ENCODE measurements around the gene MPI.

Gene MPI

DNA sequence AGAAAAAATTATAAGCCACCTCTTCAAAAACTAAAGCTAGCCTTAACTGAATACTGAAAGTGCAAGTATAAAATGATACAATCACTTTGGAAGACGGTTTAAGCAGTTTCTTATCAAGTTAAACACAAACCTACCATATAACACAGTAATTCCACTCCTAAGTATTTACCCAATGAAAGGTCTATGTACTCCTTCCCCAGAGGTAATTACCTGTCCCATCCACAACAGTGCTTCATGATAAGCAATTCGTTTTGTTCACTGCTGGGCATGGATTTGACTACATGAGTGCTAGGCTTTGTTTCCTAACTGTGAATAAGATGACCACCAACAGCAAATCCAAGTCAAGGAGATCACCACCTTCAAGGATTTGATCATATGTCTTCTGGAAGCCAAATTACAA lies 43.7 kb downstream of the MPI start:
- TF ChIP-seq REST (IDR thresholded peaks at IDR 0.05; ENCODE audit: insufficient read depth in 1 of 2, low read depth in 2 of 2, low read length in 2 of 2) = no peak
- no peak for TF ChIP-seq POLR2AphosphoS5 (IDR thresholded peaks at IDR 0.05; ENCODE audit: low read depth, low read length)
- TF ChIP-seq FOXP2 (optimal IDR thresholded peaks at IDR 0.05; ENCODE audit: borderline replicate concordance, extremely low read depth, extremely low read length, insufficient read depth) = no peak
- TF ChIP-seq SIN3A (IDR thresholded peaks at IDR 0.05; ENCODE audit: borderline replicate concordance, insufficient read depth, low read length) = no peak
- no peak for TF ChIP-seq TAF1 (IDR thresholded peaks at IDR 0.05; ENCODE audit: borderline replicate concordance, insufficient read depth, low read length)

- TF ChIP-seq FOXP2 (optimal IDR thresholded peaks at IDR 0.05; ENCODE audit: borderline replicate concordance, extremely low read depth, extremely low read length, insufficient read depth) = no peak
- TF ChIP-seq REST (IDR thresholded peaks at IDR 0.05; ENCODE audit: insufficient read depth in 1 of 2, low read depth in 2 of 2, low read length in 2 of 2) = no peak
- no peak for TF ChIP-seq TAF1 (IDR thresholded peaks at IDR 0.05; ENCODE audit: borderline replicate concordance, insufficient read depth, low read length)
- no peak for TF ChIP-seq POLR2AphosphoS5 (IDR thresholded peaks at IDR 0.05; ENCODE audit: low read depth, low read length)
- no peak for TF ChIP-seq SIN3A (IDR thresholded peaks at IDR 0.05; ENCODE audit: borderline replicate concordance, insufficient read depth, low read length)
Observed at GRCh38 chr15:74937272-74937589, 47.4 kb downstream of the MPI start.

DNA sequence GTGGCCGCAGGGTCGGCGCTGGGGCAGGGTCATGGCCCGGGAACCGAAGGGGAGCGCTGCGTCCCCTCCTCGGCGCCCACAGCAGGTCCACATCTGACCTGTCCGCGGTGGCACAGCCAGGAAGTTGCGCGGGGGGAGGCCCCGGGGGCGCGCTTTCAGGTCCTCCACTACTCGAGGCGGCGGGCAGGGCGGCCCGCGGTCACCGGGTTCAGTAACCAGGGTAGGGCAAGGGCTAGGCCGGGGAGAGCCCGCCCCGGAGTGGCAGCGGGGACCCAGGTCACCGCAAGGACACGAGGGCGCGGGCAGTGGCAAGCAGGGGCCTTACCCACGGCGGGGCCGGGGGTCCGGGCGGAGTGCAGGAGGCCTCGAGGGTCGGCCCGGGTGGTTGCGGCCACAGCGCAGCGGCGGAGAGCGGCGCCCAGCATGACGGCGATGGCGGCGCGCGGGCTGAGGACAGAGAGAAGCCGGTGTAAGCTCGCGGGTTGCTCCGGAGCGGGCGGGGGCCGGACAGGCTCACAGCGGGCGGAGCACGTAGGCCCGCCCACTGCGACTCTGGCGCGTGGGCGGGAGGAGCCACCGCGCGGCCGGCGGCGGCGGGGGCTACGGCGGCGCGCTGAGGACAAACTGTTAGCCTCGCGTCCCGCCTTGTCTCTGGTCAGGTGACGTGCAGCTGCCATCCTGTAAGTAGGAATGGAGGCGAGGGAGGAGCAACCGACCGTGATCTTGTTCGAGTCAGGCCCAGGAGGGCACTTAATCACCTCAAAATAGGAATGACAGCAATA lies 47.9 kb downstream of the MPI start, which contains the start of gene COX5A:
TSS of gene COX5A (minus strand) at position 484 of the 782 bp plus-strand sequence. CDS start at position 425, 59 bp downstream.
- TF ChIP-seq POLR2AphosphoS5 (IDR thresholded peaks at IDR 0.05; ENCODE audit: low read depth, low read length) = peak; percentile 91
- TF ChIP-seq FOXP2 (optimal IDR thresholded peaks at IDR 0.05; ENCODE audit: borderline replicate concordance, extremely low read depth, extremely low read length, insufficient read depth) = peak; percentile 92
- TF ChIP-seq SIN3A (IDR thresholded peaks at IDR 0.05; ENCODE audit: borderline replicate concordance, insufficient read depth, low read length) = no peak
- TF ChIP-seq REST (IDR thresholded peaks at IDR 0.05; ENCODE audit: insufficient read depth in 1 of 2, low read depth in 2 of 2, low read length in 2 of 2) = peak; percentile 12 to 25; a peak in 1 of 4 replicates
- TF ChIP-seq TAF1 (IDR thresholded peaks at IDR 0.05; ENCODE audit: borderline replicate concordance, insufficient read depth, low read length) = peak; percentile 88

GRCh38 chr15:74950078-74950908 lies 60.5 kb downstream of the MPI start:
- TF ChIP-seq POLR2AphosphoS5 (IDR thresholded peaks at IDR 0.05; ENCODE audit: low read depth, low read length) (no peak), REST (IDR thresholded peaks at IDR 0.05; ENCODE audit: insufficient read depth in 1 of 2, low read depth in 2 of 2, low read length in 2 of 2) (no peak), SIN3A (IDR thresholded peaks at IDR 0.05; ENCODE audit: borderline replicate concordance, insufficient read depth, low read length) (no peak), FOXP2 (optimal IDR thresholded peaks at IDR 0.05; ENCODE audit: borderline replicate concordance, extremely low read depth, extremely low read length, insufficient read depth) (no peak), TAF1 (IDR thresholded peaks at IDR 0.05; ENCODE audit: borderline replicate concordance, insufficient read depth, low read length) (no peak)

Data from PFSK-1 (cell line).